Heart left ventricle (tissue), 16 donors: ENCODE data around the gene AKR1B1. TPM values are rescaled to one million over a fixed set of nuclear protein-coding genes. Genes with fewer than 3 reads are reported as not detected.

Experiments
- ATAC-seq, 4 donors: fragments of 200-7000 bp; cut with Tn5 transposase; one replicate each; pipeline ENCODE4 v1.9.1; 2020 to 2022; ENCODE audit warnings: moderate library complexity in 4 of 4, mild to moderate bottlenecking in 3 of 4, moderate number of reproducible peaks in 1 of 4
- DNase-seq, 5 donors: peaks; one replicate each; pipeline ENCODE4 v3.0.0-alpha.2; 2020
- H3K27ac ChIP-seq, 12 donors: fragments of 200-600 bp; sonication (generic) in 4 of 12; one replicate each; pipeline versions ENCODE4 v1.5.0 to v1.8.0; 2016 to 2022; ENCODE audit warnings: mild to moderate bottlenecking in 2 of 12
- H3K27me3 ChIP-seq, 9 donors: fragments of 200-600 bp; sonication (generic) in 2 of 9; one replicate each; pipeline versions ENCODE4 v1.5.1 to v1.8.0; 2016 to 2022; ENCODE audit warnings: mild to moderate bottlenecking in 3 of 9
- H3K36me3 ChIP-seq, 9 donors: fragments of 200-600 bp; sonication (generic) in 2 of 9; one replicate each; pipeline versions ENCODE4 v1.5.0 to v1.8.0; 2018 to 2022; ENCODE audit warnings: mild to moderate bottlenecking in 2 of 9
- H3K4me1 ChIP-seq, 12 donors: fragments of 200-600 bp; sonication (generic) in 4 of 12; one replicate each; pipeline versions ENCODE4 v1.5.0 to v1.8.0; 2016 to 2022; ENCODE audit warnings: mild to moderate bottlenecking in 3 of 12
- H3K4me3 ChIP-seq, 12 donors: fragments of 200-600 bp; sonication (generic) in 4 of 12; one replicate each; pipeline versions ENCODE4 v1.5.0 to v1.8.0; 2017 to 2022; ENCODE audit warnings: mild to moderate bottlenecking in 9 of 12, moderate library complexity in 4 of 12
- H3K9me3 ChIP-seq, 12 donors: fragments of 200-600 bp; sonication (generic) in 4 of 12; one replicate each; pipeline versions ENCODE4 v1.5.0 to v1.8.0; 2016 to 2022; ENCODE audit warnings: mild to moderate bottlenecking in 1 of 12
- CTCF ChIP-seq, 12 donors: fragments of 200-600 bp; sonication (generic) in 4 of 12; IDR thresholded peaks; one replicate each; pipeline versions ENCODE4 v1.5.0 to v1.8.0; 2018 to 2022; ENCODE audit warnings: antibody characterized with exemption in 12 of 12, mild to moderate bottlenecking in 5 of 12
- POLR2A ChIP-seq, 2 donors: fragments of 450-650 bp; IDR thresholded peaks; one replicate each; pipeline ENCODE4 v1.6.1; 2017; ENCODE audit warnings: antibody characterized with exemption in 2 of 2, mild to moderate bottlenecking in 2 of 2, moderate library complexity in 2 of 2
- WGBS, 4 donors: extraction: QIAGEN DNeasy Blood & Tissue Kit in 2 of 4; methylation state at CpG; one replicate each; pipeline versions ENCODE4 v1.1.5 to v1.1.7; 2013 to 2018; 5-methylcytosine and 5-hydroxymethylcytosine counted together
- intact Hi-C, 10 donors: fragments of 100-400 bp; cut with DNase I; formaldehyde crosslinking; loops; one replicate each; pipeline versions ENCODE4 v1.11.1 to v1.14.2; 2022
- polyA plus RNA-seq, 2 donors: library from polyadenylated mRNA; stranded (reverse); fragments of 200-250 nt; gene quantifications; one replicate each; pipeline ENCODE4 v1.2.3, GENCODE V29; 2013
- total RNA-seq, 9 donors: library from RNA; depleted of rRNA in 2 of 9; stranded (reverse); fragments of >200 nt in 2 of 9; fragmentation: NEBNext Ultra II Directional in 3 of 9; extraction: Animal tissue kit (Norgen Biotek cat#: 25700) in 3 of 9; gene quantifications; one replicate each; pipeline versions ENCODE4 v1.1.0 to v1.2.4, GENCODE V29; 2016 to 2023
- donor health status: ischemic (EF 13 %, LVEDD 7.1; RV severe dilation, severe dysfunction).
- donor health status: healthy with polysubstance abuse.
- donor health status: DM: no; HTN: yes; CAD: no.
- donor health status: DM: no; HTN: no; CAD: no.
- donor health status: ischemic (EF 25% LVEDD 6.9; RV normal size, moderate dysfunction).
- donor health status: ischemic (EF 25% LVEDD 5.7; RV mildly dilated, moderate dysfunction).
- donor health status: healthy.
- donor health status: DM: yes; HTN: yes; CAD: no.
- donor health status: ischemic (EF 35%, LVEDD 5.7; RV mildly dilated, moderate dysfunction).
- donor health status: nonischemic (EF 11% LVEDD 7.7; RV severe dilation, severe dysfunction).
- donor health status: DM: yes; HTN: yes; CAD: no.
- donor health status: PGD.
- donor health status: ischemic (EF 29% LVEDD 5.4; RV normal size, mild dysfunction).
- donor health status: nonischemic (EF 23%, LVEDD 6.1; RV moderate dilation, normal function).

The AKR1B1 gene
- total and polyA plus RNA-seq, 11 donors, result 97.0 to 335 (median 185) TPM

GRCh38 chr7:134481167-134481566 lies 22.3 kb upstream of the AKR1B1 start:
- Histone ChIP-seq H3K4me1 (peaks cover 0 to 14% (median 5%) of the 10 kb centered on the region in 12 donors), H3K36me3 (no peaks in the 10 kb centered on the region), H3K9me3 (peaks cover 0 to 3% (median 0%) of the 10 kb centered on the region in 12 donors), H3K27me3 (no peaks in the 10 kb centered on the region), H3K4me3 (no peak overlapping the region), H3K27ac (no peak overlapping the region)
- WGBS, 4 donors, result 76 to 82% (median 82%) methylated on average over 3 of the region's 3 CpGs
- no peak for ATAC-seq
- no peak for DNase-seq
- TF ChIP-seq CTCF (IDR thresholded peaks at IDR 0.05), result no peak
- no peak for TF ChIP-seq POLR2A (IDR thresholded peaks at IDR 0.05)
- intact Hi-C loops, result no loop called here

- TF ChIP-seq POLR2A (IDR thresholded peaks at IDR 0.05) (no peak), CTCF (IDR thresholded peaks at IDR 0.05) (no peak)
- Histone ChIP-seq H3K4me3 (no peak overlapping the region), H3K27ac (no peak overlapping the region), H3K36me3 (no peaks in the 10 kb centered on the region), H3K4me1 (peaks cover 0 to 14% (median 5%) of the 10 kb centered on the region in 12 donors), H3K9me3 (peaks cover 0 to under 1% (median 0%) of the 10 kb centered on the region in 12 donors), H3K27me3 (no peaks in the 10 kb centered on the region)
- DNase-seq (no peak), ATAC-seq (peak in 3 of 4 donors; percentile 73 to 91 (median 86))
- intact Hi-C loops, result no loop called here
- 0 to 12% (median 4%) methylated on average over 2 of the region's 2 CpGs for WGBS, 4 donors
These were observed 21.8 kb upstream of the AKR1B1 start for GRCh38 chr7:134480730-134481129.

- no peak overlapping the region for H3K4me3 ChIP-seq
- H3K36me3 ChIP-seq, result no peaks in the 10 kb centered on the region
- H3K9me3 ChIP-seq, result peaks cover 0 to under 1% (median 0%) of the 10 kb centered on the region in 12 donors
- intact Hi-C loops, result no loop called here
- TF ChIP-seq POLR2A (IDR thresholded peaks at IDR 0.05) (no peak), CTCF (IDR thresholded peaks at IDR 0.05) (no peak)
- DNase-seq (no peak), ATAC-seq (no peak)
- peaks cover 0 to 14% (median 5%) of the 10 kb centered on the region in 12 donors for H3K4me1 ChIP-seq
- no peak overlapping the region for H3K27ac ChIP-seq
- no peaks in the 10 kb centered on the region for H3K27me3 ChIP-seq
These were observed 21.3 kb upstream of the AKR1B1 start for GRCh38 chr7:134480202-134480601.

- intact Hi-C loops, result no loop called here
- Histone ChIP-seq H3K4me1 (peaks cover 0 to 14% (median 5%) of the 10 kb centered on the region in 12 donors), H3K27me3 (no peaks in the 10 kb centered on the region), H3K4me3 (no peak overlapping the region), H3K36me3 (no peaks in the 10 kb centered on the region), H3K27ac (no peak overlapping the region), H3K9me3 (peaks cover 0 to 4% (median 0%) of the 10 kb centered on the region in 12 donors)
- DNase-seq (no peak), ATAC-seq (no peak)
- WGBS, 4 donors, result 79 to 93% (median 86%) methylated on average over 2 of the region's 2 CpGs
- TF ChIP-seq CTCF (IDR thresholded peaks at IDR 0.05), result peak in 2 of 12 donors; percentile 5 to 17
- TF ChIP-seq POLR2A (IDR thresholded peaks at IDR 0.05), result no peak
These were observed 19.8 kb upstream of the AKR1B1 start for GRCh38 chr7:134478707-134479106.
